Activated T-cell treated with anti-CD3 and anti-CD28 coated beads, Interleukin-2, amount 50 U/mL, for 1 hour (primary cell): Measurements from ENCODE around the gene KHK.

Source experiments
- DNase-seq: peaks from one replicate; pipeline ENCODE4 v3.0.0-alpha.2; 2020

KHK gene

DNA sequence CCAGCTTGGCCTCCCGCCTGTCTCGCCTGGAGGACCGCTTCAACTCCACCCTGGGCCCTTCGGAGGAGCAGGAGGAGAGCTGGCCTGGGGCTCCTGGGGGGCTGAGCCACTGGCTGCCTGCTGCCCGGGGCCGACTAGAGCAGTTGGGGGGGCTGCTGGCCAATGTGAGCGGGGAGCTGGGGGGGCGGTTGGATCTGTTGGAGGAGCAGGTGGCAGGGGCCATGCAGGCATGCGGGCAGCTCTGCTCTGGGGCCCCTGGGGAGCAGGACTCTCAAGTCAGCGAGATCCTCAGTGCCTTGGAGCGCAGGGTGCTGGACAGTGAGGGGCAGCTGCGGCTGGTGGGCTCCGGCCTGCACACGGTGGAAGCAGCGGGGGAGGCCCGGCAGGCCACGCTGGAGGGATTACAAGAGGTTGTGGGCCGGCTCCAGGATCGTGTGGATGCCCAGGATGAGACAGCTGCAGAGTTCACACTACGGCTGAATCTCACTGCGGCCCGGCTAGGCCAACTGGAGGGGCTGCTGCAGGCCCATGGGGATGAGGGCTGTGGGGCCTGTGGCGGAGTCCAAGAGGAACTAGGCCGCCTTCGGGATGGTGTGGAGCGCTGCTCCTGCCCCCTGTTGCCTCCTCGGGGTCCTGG, 3.7 kb upstream of the KHK start:
- no peak for DNase-seq

DNA sequence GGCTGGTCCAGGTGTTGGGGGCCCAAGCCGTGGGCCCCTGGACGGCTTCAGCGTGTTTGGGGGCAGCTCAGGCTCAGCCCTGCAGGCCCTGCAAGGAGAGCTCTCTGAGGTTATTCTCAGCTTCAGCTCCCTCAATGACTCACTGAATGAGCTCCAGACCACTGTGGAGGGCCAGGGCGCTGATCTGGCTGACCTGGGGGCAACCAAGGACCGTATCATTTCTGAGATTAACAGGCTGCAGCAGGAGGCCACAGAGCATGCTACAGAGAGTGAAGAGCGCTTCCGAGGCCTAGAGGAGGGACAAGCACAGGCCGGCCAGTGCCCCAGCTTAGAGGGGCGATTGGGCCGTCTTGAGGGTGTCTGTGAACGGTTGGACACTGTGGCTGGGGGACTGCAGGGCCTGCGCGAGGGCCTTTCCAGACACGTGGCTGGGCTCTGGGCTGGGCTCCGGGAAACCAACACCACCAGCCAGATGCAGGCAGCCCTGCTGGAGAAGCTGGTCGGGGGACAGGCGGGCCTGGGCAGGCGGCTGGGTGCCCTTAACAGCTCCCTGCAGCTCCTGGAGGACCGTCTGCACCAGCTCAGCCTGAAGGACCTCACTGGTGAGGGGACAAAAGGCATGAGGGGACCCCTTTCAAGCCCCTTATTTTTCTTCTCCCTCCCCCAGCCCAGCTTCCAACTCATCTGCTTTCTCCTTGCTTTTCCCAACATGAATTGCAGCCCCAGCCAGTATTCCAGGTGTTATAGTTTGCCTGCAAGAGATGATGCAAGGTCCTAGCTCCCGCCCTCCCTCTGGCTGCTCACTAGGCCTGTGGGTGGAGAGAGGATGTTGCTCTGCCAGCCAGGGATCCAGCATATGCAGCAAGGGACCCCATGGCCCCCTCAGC, 2.9 kb upstream of the KHK start:
- no peak for DNase-seq

DNA sequence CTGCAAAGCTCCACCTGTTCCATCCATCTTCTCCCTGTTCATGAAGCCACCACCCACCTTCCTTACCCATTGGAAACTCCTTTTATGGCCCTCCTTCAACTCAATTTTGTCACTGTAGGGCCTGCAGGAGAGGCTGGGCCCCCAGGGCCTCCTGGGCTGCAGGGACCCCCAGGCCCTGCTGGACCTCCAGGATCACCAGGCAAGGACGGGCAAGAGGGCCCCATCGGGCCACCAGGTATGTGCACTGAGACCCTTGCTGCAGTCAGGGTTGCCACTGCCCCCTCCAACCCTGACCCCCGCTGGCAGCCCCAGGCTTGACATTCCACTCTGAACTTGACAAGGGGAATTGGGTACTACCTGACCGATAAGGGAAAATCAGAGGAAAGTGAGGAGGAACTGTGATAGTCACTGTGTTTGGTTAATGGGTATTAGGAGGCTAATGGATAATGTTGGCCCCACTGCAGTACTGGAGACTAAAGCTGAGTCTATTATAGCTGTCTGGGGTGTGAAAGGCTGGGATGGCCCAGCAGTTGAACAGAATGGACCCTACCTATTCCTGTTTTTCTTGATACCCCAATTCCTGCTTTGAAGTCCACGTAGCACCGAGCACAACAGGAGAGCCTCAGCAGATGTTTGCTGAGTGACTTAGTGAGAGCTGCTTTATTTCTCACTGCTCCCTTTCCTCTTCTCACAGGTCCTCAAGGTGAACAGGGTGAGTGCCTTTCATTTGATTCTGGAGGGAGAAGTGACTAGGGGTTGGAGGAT, 2.1 kb upstream of the KHK start:
- no peak for DNase-seq

DNA sequence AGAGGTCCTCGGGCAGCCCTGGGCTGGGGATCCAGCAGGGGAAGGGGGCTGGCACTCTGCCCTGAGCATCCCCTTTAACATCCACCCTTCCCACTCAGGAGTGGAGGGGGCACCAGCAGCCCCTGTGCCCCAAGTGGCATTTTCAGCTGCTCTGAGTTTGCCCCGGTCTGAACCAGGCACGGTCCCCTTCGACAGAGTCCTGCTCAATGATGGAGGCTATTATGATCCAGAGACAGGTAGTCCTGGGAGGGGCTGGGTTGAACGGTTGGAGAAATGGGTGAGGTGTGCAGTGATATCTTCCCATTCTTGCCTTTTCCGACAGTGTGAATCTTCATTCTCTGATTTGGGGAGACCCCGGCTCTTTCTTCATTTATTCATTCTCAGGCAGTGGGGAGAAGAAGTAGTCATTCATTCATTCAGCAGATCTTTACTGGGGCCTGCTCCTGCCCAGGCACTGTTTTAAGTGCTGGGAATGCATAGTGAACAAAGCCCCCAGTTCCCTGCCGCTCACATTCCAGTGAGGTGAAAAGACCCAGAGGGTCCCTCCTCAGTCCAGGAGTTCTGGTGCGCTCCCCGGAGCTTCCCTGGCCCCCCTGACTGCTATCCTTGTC, 1.4 kb upstream of the KHK start:
- no peak for DNase-seq

DNA sequence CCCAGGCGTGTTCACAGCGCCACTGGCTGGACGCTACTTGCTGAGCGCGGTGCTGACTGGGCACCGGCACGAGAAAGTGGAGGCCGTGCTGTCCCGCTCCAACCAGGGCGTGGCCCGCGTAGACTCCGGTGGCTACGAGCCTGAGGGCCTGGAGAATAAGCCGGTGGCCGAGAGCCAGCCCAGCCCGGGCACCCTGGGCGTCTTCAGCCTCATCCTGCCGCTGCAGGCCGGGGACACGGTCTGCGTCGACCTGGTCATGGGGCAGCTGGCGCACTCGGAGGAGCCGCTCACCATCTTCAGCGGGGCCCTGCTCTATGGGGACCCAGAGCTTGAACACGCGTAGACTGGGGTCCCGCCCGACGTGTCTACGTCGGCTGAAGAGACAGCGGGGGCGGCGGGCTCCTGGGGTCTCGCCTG, 891 bp upstream of the KHK start:
- DNase-seq = no peak

DNA sequence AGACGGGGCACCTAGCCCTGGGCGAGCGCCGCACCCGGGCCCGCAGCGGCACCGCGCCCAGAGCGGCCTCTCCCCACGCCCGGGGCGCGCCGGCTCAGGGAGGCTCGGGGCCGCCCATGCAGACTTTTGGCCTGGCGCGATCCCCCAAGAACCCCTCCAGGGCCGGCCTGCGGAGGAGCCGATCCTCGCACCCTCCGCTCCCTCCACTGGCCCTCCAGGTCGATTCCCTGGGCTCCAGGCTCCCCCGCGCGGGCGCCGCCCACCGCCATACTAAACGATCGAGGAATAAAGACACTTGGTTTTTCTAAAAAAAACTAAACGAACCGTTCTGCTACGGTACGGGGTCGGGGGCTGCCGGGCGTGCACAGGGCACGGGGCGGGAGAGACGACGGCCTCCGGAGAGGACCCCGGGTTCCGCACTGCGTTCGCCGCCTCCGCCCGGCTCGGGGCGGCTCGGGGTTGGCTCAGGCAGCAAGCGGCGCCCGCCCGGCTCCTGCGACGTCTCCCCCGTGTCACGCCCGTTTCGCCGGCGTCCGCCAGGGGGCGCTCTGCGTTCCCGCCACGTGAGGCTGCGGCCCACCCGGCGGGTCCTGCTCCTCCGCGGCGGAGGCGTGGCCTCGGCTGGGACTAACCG, 365 bp upstream of the KHK start:
- DNase-seq = peak; percentile 99

DNA sequence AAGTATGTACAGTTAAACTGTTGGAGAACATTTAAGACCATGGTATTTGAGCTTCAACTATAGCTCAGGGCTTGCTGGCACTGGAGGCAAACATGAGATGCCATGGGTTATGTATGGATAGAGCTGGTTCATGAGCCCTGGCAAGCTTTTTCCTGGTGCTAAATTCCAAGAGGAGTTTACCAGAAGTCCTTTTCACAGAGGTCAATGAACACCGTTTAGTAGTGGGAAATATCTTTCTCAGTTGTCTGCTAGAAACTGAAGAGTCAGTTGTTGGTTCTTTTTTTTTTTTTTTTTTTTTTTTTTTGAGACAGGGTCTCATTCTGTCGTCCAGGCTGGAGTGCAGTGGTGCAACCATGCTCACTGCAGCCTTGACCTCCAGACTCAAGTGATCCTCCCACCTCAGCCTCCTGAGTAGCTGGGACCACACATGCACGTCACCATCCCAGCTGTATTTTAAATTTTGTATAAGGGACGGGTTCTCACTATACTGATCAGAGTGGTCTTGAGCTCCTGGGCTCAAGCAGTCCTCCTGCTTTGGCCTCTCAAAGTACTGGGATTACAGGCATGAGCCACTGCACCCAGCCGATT, 1.3 kb downstream of the KHK start:
- DNase-seq = no peak

DNA sequence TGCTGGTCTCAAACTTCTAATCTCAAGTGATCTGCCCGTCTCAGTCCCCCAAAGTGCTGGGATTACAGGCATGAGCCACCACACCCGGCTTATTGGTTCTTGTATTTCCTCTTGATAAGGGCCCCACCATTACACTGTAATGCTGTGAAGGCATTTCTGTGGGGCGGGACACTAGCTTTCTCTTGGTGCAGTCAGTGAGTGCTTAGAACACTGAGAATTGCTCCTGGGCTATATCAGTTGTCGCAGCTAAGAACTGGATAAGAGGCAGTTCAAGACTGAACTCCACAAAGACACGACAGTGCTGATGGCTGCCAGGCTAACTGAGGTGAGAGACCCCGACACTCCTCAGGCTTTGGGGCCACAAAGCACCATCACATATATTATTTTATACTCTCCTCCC, 2.1 kb downstream of the KHK start:
- DNase-seq = no peak

DNA sequence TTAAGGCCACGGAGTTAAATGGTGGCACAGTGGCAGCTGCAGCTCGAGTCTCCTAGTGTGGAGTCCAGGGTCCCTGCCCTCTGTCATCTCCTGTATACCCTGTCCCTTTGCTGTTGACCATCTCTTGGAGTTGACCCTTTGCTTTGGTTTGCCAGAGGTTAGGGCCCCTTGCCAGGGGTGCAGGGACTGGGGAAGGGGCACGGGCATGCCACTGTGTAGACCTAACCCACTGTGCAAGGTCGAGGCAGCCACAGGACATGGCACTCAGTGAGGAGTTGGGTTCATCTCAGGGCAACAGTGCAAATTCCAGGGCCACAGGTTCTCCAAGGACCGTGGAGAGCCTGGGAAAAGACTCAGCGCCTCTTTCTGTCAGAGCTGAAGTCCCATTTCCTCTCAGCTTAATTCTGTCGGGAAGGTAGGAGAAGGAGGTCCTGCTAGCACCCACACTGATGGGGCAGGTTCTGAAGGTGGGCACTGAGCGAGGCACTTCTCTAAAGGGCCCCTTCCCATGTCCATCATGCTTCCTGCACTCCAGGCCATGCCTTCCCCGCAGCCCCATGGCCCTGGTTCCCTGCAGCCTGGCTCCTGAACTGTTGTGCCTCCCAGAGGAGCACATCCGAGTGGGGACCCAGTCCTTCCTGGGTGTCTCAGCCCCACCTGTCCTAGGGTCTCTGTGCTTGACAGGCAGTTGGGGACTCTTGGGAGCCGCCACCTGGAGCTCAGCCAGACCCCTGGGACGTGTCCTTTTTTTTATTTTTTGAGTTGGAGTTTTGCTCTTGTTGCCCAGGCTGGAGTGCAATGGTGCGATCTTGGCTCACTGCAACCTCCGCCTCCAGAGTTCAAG, 2.8 kb downstream of the KHK start:
- DNase-seq = no peak

DNA sequence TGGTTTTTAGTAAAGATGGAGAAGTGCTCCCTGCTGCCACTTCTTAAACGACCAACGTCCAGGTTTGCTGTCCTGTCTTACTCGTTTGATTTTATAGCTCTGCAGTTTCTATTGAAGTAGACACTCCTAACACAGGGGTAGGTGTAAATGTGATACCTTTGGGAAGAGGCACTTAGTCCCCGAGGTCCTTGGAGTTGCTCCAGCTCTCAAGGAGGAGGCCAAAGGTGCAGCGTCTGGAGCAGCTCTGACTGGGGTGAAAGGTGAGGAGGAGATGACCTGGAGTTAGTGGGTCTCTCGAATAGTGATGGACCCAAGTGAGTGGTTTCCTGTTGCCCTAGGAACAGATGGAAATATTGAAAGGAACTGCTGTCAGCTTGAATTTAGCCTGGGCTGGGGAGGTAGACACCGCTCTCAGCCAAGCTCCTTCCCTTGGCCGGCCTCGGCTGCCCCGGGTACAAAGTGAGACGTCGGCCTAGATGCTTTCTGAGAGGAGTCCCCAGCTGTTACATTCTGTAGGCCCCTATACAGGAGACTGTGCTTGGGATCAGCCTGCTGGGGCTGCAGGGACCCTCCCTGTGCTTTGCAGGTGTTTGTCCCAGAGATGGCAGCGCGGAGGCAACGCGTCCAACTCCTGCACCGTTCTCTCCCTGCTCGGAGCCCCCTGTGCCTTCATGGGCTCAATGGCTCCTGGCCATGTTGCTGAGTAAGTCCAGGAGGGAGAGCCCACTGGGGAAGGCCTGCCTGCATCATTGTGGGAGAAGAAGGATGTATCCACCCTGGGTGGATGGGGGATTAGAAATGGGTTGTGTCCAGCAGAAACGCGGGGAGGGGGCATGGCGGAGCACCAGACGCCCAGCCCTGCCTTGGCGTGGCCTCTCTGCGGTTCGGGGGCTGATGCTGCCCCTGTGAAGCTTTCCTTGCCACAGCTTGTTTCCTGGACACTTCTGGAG, 5.4 kb downstream of the KHK start:
- no peak for DNase-seq

DNA sequence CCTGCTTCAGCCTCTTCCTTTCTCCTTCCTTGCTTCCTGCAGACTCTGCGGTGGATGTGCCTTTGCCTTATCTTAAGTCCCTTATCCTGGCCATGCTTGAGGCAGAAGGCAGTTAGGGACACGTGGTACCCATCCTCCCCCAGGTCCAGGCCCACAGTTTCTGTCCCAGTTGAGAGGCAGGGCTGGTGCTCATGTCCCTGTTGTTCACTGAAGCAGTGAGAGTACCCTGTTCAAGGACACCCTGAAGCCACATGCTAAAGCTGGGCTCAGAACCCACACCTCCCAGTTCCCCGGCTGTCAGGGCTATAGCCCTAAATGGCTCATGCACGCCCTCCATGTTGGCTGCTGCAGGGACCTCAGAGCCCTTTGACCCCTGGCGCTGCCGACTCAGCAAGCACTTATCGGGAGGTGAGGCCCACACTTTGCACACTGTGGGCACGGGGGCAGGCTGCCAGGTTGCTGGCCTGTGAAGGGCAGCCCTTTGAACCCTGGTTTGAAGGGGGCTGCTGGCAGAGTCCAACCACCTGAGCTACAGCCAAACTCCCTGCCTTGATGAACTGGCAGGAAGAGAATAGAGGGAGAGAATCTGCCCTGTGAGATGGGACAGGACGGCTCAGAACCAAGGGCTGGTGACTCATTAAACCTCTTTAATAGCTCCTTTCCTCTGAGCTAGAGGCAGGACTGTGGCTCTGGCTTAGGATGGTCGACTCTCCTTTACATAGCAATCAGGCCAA, 6.3 kb downstream of the KHK start:
- DNase-seq = no peak

DNA sequence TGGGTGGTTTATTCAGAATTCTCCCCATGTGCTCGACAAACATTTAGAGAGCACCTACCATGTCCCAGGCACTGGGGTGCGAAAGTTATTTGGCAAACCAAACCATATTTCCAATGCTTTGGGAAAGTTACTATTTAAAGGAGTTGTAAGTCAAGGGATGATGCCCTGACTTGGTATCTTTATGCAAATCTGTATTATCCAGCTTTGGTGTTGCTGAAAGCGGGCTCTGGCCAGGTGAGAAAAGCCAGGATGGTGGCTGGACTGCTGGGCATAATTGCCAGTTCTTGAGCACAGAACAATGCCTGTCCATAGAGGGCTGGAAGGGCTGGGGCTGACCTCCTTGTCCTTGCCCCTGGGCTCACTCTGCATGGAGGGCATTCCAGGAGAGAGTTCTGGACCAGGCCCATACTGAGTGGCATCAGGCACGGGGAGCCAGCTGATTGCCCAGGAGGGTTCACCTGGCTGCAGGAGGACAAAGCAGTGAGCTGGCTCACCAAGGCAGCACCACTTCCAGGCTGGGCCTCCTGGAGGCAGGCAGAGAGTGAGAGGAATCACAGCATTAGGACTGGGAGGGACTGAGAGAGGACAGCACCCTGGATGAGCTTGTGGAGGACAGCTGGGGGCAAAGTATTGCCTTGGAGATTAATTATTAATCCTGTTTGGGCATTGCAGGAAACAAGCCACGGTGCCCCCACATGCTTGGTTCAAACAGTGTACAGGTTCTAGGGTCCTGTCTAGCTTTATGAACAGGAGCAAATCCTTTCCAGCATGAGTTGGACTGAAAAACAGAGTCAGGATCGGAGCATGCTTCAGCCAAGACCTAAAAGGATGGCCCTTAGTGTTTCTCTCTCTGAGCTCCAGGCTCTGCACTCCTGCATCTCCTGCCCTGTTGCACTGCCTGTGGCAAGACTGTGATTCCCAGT, 7.1 kb downstream of the KHK start:
- DNase-seq = no peak

DNA sequence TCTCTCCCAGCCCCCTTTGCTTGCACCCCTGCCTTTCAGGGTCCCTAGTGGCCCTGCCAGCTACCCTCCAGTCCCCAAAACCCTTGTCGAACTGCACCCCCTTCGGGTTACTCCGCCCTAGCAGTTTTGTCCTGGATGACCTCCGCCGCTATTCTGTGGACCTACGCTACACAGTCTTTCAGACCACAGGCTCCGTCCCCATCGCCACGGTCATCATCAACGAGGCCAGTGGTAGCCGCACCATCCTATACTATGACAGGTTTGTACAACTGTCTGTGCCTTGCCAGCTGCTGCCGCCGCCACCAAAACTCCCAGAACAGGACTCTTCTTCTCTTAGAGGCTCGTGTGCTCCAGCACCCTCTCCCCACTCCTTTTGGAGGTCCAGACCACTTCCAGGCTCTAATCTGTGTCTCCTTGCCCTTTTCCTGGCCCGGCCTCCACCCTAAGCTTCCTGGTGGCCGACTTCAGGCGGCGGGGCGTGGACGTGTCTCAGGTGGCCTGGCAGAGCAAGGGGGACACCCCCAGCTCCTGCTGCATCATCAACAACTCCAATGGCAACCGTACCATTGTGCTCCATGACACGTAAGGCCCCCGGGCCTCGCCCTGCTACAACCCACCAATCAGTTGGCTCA, 7.9 kb downstream of the KHK start:
- no peak for DNase-seq

DNA sequence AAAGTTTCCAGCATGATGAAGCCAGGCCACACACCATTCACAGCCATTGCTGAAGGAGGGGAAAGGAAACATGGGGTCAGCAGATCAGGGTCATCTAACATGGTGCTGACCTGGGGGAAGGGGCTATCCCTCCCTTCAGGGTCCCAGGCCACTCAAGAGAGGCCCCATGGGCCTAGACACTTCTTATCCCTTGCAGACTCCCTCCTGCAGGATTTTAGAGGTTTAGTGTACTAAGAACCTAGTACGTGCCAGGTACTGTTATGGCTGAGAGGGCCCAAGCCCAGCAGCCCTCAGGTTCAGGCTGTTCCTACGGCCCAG, 8.8 kb downstream of the KHK start:
- no peak for DNase-seq

DNA sequence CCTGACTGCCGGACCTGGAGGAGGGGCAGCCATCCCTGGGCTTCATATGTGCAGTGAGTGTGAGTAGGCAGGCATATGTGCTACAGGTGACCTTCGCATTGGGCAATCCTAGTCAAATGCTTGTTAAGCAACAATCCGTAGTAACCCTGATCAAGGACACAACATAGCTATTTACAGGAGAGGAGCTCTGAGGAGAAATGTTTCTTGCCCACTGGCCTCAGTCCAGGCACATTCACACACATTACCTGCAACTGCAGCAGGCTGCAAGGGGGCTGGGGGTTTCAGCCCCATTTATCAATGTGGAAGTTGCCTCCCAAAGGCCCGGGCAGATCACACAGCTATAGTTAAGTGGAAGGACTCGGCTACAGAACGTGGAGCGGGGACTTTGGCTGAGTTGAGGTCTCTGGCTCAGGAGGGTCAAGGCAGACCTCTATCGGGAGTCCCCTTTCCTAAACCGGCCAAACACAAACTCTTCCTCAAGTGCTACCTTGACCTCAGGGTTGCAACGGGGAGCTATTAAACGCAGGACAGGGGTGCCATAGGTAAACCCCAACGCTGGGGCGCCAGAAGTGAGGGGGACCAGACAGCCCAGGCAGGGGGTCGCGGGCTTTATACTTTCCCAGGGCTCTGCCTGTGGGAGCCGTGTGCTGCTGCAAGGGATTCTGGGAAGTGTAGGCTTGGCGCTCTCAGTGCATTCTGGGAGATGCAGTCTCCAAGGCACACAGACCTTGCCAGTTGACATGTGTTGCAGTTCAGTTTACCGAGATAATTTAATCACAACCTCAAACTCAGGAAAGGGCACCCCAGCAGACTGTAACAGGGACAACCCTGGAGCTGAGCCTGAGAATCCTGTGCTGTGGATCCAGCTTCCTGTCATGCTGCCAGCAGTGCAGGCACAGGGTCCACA, 9.4 kb downstream of the KHK start:
- peak; percentile 38 for DNase-seq

DNA sequence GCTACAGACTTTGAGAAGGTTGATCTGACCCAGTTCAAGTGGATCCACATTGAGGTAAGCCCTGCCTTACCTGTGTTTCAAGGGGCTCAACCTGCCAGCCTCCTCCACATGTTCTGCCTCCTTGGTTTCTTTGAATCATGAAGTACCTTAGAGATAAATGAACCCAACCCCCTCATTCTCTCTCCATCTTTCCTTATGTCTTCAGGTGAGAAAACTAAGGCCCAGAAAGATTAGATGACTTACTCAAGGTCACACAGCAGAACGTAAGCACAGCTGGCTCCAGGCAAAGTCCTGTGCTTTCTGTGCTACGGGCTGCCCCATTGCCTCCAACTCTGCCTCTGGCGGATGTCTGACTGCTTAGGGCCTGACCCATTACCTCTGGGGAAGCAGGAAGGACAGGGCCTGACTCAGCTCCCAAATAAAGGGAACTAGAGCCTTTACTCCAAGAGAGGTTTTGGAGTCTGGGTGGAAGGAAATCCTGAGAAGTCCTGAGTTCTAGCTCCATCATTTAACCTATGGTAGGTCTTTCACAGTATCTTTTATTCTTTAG, 10.3 kb downstream of the KHK start:
- DNase-seq = no peak

DNA sequence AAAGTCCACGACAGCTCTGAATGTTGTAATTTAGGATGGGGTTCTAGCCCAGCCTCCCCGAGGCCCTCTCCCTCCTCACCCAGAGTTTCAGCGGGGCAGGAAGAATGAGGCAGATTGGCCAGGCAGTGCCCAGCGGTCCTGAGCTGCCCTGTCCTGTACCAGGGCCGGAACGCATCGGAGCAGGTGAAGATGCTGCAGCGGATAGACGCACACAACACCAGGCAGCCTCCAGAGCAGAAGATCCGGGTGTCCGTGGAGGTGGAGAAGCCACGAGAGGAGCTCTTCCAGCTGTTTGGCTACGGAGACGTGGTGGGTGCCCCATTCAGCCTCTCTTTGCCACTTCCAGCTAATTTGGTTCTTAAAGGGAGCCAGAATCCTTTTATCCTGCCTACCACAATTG, 10.8 kb downstream of the KHK start:
- no peak for DNase-seq
